ENCODE data around the gene RIPOR3.
"Not testable (repeated sequence)": the region's sequence is repeated elsewhere in the genome, so short reads cannot be mapped to it uniquely, and the experiment has no call there.

Gene RIPOR3

GRCh38 chr20:50682947-50683530 lies 8.3 kb downstream of the RIPOR3 start:
- H3K4me1 Mint-ChIP-seq: no peaks in the 10 kb centered on the region
- no peak overlapping the region for H3K27ac Mint-ChIP-seq
- peaks cover 5% of the 10 kb centered on the region for H3K27me3 Mint-ChIP-seq
- DNase-seq (ENCODE audit: low spot score in 2 of 2) (no peak), ATAC-seq (ENCODE audit: low read depth) (no peak)
- no peaks in the 10 kb centered on the region for H3K9me3 Mint-ChIP-seq
- no peak overlapping the region for H3K4me3 Mint-ChIP-seq
- peaks cover 1% of the 10 kb centered on the region for H3K36me3 Mint-ChIP-seq

GRCh38 chr20:50682065-50682464 lies 9.3 kb downstream of the RIPOR3 start:
- H3K4me3 Mint-ChIP-seq: no peak overlapping the region
- H3K27ac Mint-ChIP-seq: no peak overlapping the region
- peaks cover 1% of the 10 kb centered on the region for H3K36me3 Mint-ChIP-seq
- no peak for DNase-seq (ENCODE audit: low spot score in 2 of 2)
- H3K27me3 Mint-ChIP-seq: peaks cover 6% of the 10 kb centered on the region
- no peak for ATAC-seq (ENCODE audit: low read depth)
- no peaks in the 10 kb centered on the region for H3K9me3 Mint-ChIP-seq
- H3K4me1 Mint-ChIP-seq: no peaks in the 10 kb centered on the region

DNA sequence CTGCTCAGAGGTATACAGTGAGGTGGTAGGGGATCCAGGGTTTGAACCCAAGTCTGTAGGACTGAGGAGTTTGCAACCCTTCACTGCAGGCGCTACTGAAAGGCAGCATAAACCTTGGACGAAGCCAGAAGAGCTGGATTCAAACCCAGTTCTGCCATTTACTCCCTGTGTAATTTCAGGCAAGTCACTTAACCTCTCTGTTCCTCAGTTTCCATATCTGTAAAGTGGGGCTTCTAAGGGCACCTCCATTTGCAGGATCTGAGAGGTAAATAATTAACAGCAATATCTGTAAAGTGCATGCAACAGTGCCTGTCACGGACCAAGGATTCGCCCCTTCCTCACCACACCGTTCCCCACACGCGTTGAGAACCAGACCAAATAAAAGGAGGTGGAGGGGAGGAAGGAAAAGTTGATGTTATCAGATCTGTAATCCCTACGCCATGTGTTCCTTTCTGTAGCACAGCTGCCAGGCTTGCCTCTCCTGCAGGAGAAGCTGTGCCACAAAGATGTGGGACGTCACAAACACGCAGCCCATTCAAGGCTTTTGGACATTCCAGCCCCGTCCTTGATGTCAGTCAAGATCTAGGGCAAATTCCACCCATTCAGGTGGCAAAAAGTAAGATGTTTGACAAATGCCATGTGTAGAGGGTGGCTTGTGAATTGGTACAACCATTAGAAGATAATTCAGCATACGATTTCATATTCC lies 9.8 kb downstream of the RIPOR3 start:
- DNase-seq (ENCODE audit: low spot score in 2 of 2) (no peak), ATAC-seq (ENCODE audit: low read depth) (no peak)
- H3K36me3 Mint-ChIP-seq: peaks cover 1% of the 10 kb centered on the region
- H3K9me3 Mint-ChIP-seq: no peaks in the 10 kb centered on the region
- no peak overlapping the region for H3K4me3 Mint-ChIP-seq
- H3K27me3 Mint-ChIP-seq: peaks cover 6% of the 10 kb centered on the region
- no peaks in the 10 kb centered on the region for H3K4me1 Mint-ChIP-seq
- no peak overlapping the region for H3K27ac Mint-ChIP-seq

DNA sequence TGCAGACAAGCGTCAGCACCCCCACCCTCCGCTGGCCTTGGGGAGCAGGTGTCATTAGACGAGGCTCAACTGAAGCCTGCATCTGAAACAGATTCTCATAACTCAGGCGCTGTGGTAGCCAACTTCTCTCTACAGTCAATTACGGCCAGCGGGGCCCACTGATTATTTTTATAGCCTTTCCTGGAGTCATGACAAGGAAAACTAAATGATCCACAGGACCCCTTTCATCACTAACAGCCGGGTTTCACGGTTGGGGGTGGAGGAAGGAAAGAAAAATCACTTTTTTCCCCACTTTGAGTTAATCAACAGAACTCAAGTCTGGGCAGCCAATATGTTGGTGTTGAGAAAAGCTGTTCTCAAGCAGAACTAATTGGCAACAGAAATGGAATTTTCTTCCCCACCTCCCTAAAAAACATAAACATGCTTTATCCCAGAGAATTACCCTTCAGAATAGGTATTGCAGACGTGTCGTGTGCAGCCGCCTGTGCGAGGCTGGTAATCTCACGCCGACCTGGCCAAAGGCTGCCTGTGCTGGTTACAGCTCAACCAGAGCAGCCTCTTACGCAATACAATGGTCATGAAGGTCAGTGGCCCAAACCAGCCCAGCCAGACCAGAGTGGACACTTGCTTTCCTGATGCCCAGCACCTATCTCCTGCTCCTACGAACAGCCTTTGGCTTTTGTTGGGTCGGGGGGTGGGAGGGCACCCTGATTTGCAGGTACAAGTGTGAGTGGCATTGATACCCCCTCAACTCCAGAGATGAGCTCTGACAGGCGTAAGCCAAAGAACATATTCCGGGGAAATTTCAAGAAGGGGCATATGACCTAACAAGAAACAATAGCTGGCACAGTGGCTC lies 11.0 kb downstream of the RIPOR3 start:
- ATAC-seq (ENCODE audit: low read depth) (no peak), DNase-seq (ENCODE audit: low spot score in 2 of 2) (no peak)
- H3K4me3 Mint-ChIP-seq: no peak overlapping the region
- H3K4me1 Mint-ChIP-seq: no peaks in the 10 kb centered on the region
- H3K27me3 Mint-ChIP-seq: peaks cover 6% of the 10 kb centered on the region
- no peak overlapping the region for H3K27ac Mint-ChIP-seq
- no peaks in the 10 kb centered on the region for H3K9me3 Mint-ChIP-seq
- peaks cover 1% of the 10 kb centered on the region for H3K36me3 Mint-ChIP-seq

DNA sequence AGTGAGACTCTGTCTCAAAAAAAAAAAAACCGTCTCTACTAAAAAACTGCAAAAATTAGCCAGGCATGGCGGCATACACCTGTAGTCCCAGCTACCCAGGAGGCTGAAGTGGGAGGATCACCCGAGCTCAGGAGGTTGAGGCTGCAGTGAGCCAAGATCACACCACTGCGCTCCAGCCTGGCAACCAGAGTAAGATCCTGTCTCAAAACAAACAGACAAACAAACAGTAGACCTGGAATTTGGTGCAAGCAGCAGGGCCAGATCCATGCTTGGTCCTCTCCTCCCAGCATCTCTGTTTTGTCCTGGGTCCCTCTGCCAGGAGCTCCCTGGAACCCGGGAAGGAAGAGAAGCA lies 11.6 kb downstream of the RIPOR3 start:
- Mint-ChIP-seq H3K36me3 (peaks cover 1% of the 10 kb centered on the region), H3K4me3 (no peak overlapping the region), H3K27ac (no peak overlapping the region), H3K27me3 (peaks cover 6% of the 10 kb centered on the region), H3K4me1 (no peaks in the 10 kb centered on the region), H3K9me3 (no peaks in the 10 kb centered on the region)
- ATAC-seq (ENCODE audit: low read depth) (no peak), DNase-seq (ENCODE audit: low spot score in 2 of 2) (no peak)

- no peaks in the 10 kb centered on the region for H3K9me3 Mint-ChIP-seq
- ATAC-seq (ENCODE audit: low read depth) (no peak), DNase-seq (ENCODE audit: low spot score in 2 of 2) (no peak)
- no peaks in the 10 kb centered on the region for H3K4me1 Mint-ChIP-seq
- no peak overlapping the region for H3K27ac Mint-ChIP-seq
- H3K36me3 Mint-ChIP-seq: peaks cover 1% of the 10 kb centered on the region
- H3K27me3 Mint-ChIP-seq: peaks cover 6% of the 10 kb centered on the region
- no peak overlapping the region for H3K4me3 Mint-ChIP-seq
Measured at GRCh38 chr20:50678169-50678898, 13.0 kb downstream of the RIPOR3 start.

- ATAC-seq (ENCODE audit: low read depth) (no peak), DNase-seq (ENCODE audit: low spot score in 2 of 2) (no peak)
- no peaks in the 10 kb centered on the region for H3K4me1 Mint-ChIP-seq
- H3K36me3 Mint-ChIP-seq: no peaks in the 10 kb centered on the region
- no peak overlapping the region for H3K4me3 Mint-ChIP-seq
- no peaks in the 10 kb centered on the region for H3K9me3 Mint-ChIP-seq
- H3K27me3 Mint-ChIP-seq: peaks cover 4% of the 10 kb centered on the region
- no peak overlapping the region for H3K27ac Mint-ChIP-seq
Measured at GRCh38 chr20:50676858-50677257, 14.5 kb downstream of the RIPOR3 start.

- not testable (repeated sequence) for H3K4me1 Mint-ChIP-seq; H3K36me3 Mint-ChIP-seq; H3K4me3 Mint-ChIP-seq; H3K27ac Mint-ChIP-seq; H3K27me3 Mint-ChIP-seq; ATAC-seq (ENCODE audit: low read depth); H3K9me3 Mint-ChIP-seq; DNase-seq (ENCODE audit: low spot score in 2 of 2)
Measured at GRCh38 chr20:50676377-50676731, 15.0 kb downstream of the RIPOR3 start.

- Mint-ChIP-seq H3K27me3 (peaks cover 11% of the 10 kb centered on the region), H3K36me3 (no peaks in the 10 kb centered on the region), H3K9me3 (peaks cover 2% of the 10 kb centered on the region), H3K4me1 (peaks cover 3% of the 10 kb centered on the region), H3K4me3 (no peak overlapping the region), H3K27ac (no peak overlapping the region)
- ATAC-seq (ENCODE audit: low read depth): no peak
- DNase-seq (ENCODE audit: low spot score in 2 of 2): no peak
Measured at GRCh38 chr20:50675671-50676376, 15.5 kb downstream of the RIPOR3 start.

DNA sequence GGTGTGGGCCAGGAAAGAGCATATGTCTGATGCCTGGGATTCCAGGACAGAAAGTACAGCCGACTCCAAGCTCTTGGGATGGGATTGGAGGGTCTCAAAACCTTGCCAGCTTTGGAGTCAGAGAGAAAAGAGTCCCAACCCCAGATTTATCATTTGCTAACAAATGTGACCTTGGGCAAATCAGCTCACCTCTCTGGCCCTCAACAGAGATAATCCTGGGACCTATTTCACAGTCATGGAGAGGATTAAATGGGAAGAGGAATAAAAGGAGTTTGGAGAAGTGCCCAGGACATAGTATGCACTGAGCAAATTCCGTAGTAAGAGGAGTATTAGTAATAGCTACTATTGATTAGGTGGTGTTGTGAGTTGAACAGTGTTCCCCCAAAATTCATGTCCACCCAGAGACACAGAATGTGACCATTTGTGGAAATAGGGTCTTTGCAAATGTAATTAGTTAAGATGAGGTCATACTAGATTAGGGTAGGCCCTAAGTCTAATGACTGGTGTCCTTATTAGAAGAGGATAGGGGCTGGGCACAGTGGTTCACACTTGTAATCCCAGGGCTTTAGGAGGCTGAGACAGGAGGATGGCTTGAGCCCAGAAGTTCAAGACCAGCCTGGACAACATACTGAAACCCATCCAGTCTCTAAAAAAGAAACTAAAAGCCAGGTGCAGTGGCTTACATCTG lies 17.1 kb downstream of the RIPOR3 start:
- H3K27me3 Mint-ChIP-seq: peaks cover 11% of the 10 kb centered on the region
- H3K27ac Mint-ChIP-seq: no peak overlapping the region

DNA sequence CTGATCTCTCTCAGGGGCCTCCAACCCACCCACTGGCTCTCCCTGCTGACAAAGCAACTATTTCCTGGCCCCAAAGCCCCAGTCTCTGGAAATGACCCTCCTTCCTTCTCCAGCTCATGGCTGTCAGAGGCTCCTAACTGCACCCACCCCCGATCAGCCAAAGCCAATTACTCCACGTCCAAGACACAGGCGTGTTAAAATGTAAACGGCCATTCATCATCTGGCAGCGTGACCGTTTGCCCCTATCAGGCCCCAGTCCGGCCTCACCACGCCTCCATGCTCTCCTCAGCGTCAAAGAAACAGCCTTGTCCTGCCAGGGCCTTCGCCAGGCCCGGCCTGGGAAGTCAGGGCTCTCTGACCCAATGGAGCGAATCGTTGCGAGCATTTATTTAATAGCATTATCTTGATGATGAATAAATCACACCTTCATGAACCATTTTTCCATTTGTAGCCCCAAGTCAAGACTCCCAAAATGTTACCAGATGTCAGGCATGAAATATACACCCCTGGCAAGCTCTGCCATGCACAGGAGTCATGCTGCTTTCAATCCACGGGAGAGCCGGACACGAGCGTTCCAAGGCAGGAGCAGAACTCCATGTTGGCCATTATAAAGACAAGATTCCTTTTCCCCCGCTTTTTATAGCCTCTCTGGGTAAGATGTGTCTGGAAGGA lies 17.7 kb downstream of the RIPOR3 start:
- Mint-ChIP-seq H3K27ac (no peak overlapping the region), H3K27me3 (peaks cover 14% of the 10 kb centered on the region), H3K9me3 (peaks cover 2% of the 10 kb centered on the region), H3K36me3 (no peaks in the 10 kb centered on the region), H3K4me3 (no peak overlapping the region), H3K4me1 (peaks cover 3% of the 10 kb centered on the region)
- no peak for ATAC-seq (ENCODE audit: low read depth)
- DNase-seq (ENCODE audit: low spot score in 2 of 2): no peak

More for the DNA sequence above, 17.1 kb downstream of the RIPOR3 start:
- Mint-ChIP-seq H3K36me3 (no peaks in the 10 kb centered on the region), H3K4me1 (peaks cover 3% of the 10 kb centered on the region), H3K4me3 (no peak overlapping the region), H3K9me3 (peaks cover 2% of the 10 kb centered on the region)
- no peak for DNase-seq (ENCODE audit: low spot score in 2 of 2)
- ATAC-seq (ENCODE audit: low read depth): no peak

DNA sequence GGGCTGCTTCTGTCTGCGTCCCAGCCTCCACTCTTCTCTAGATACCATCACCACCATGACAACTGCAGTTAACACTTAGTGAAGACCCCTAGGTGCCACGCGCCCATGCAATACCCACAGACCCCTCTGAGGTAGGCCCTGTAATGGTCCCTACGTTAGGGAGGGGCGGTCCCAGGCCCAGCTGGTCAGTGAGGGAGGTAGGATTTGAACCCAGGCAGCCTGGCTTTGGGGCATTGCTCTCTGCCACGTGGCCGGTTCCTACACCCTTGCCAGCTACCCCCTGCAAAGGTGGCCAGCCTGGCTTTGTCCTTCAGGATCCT lies 18.2 kb downstream of the RIPOR3 start:
- peaks cover 17% of the 10 kb centered on the region for H3K27me3 Mint-ChIP-seq
- no peak overlapping the region for H3K4me3 Mint-ChIP-seq
- H3K27ac Mint-ChIP-seq: no peak overlapping the region
- no peaks in the 10 kb centered on the region for H3K36me3 Mint-ChIP-seq
- H3K4me1 Mint-ChIP-seq: peaks cover 3% of the 10 kb centered on the region
- peaks cover 2% of the 10 kb centered on the region for H3K9me3 Mint-ChIP-seq
- DNase-seq (ENCODE audit: low spot score in 2 of 2): no peak
- ATAC-seq (ENCODE audit: low read depth): no peak
